HepG2 (cell line): Measurements from ENCODE around the gene ARHGAP29. TPM values are rescaled to one million over a fixed set of nuclear protein-coding genes. Genes with fewer than 3 reads are reported as not detected.

Experiments
- AKAP8 ChIP-seq: sonication (generic); formaldehyde crosslinking; IDR thresholded peaks from 2 replicates; pipeline ENCODE4 v1.5.1; 2020; ENCODE audit warnings: mild to moderate bottlenecking, missing genetic modification reagents
- ASH2L ChIP-seq: fragments of 300-600, 200-600 bp; sonication (generic); IDR thresholded peaks from 2 replicates; pipeline ENCODE4 v1.7.0; 2017; ENCODE audit warnings: low read depth, mild to moderate bottlenecking, moderate library complexity, mixed read lengths, low read length; ENCODE audit not compliant: insufficient read length
- CBX1 ChIP-seq: IDR thresholded peaks from one replicate; pipeline ENCODE4 v1.6.1; 2016; ENCODE audit warnings: antibody characterized with exemption, low read depth
- CBX2 ChIP-seq, 2 experiments: fragments of 200-600 bp in 1 of 2; sonication (generic); formaldehyde crosslinking in 1 of 2; IDR thresholded peaks; 2 replicates each; pipeline versions ENCODE4 v1.7.0 to v1.8.1; 2018 to 2022; ENCODE audit warnings: low read depth in 2 of 2, low read length in 1 of 2, mild to moderate bottlenecking in 1 of 2, missing genetic modification reagents in 1 of 2
- CHD4 ChIP-seq: fragments of 200-600 bp; sonication (generic); IDR thresholded peaks from 2 replicates; pipeline ENCODE4 v1.7.0; 2017; ENCODE audit warnings: mild to moderate bottlenecking, low read length, borderline replicate concordance
- MNT ChIP-seq: fragments of 450-650 bp; IDR thresholded peaks from 2 replicates; pipeline ENCODE4 v1.6.1; 2016
- MZF1 ChIP-seq: sonication (generic); formaldehyde crosslinking; IDR thresholded peaks from 2 replicates; pipeline ENCODE4 v1.8.1; 2023; ENCODE audit warnings: mild to moderate bottlenecking, missing genetic modification reagents, borderline replicate concordance
- NCOA1 ChIP-seq: sonication (generic); formaldehyde crosslinking; IDR thresholded peaks from 2 replicates; pipeline ENCODE4 v1.9.0; 2021; ENCODE audit warnings: missing genetic modification reagents
- RERE ChIP-seq: IDR thresholded peaks from 2 replicates; pipeline ENCODE4 v1.6.1; 2016; ENCODE audit warnings: low read depth, missing genetic modification reagents, missing compliant biosample characterization
- SRF ChIP-seq: IDR thresholded peaks from 2 replicates; pipeline ENCODE4 v1.6.1; 2011; ENCODE audit warnings: mild to moderate bottlenecking, low read depth, low read length, moderate library complexity
- TFDP1 ChIP-seq: IDR thresholded peaks from 2 replicates; pipeline ENCODE4 v1.6.1; 2016; ENCODE audit warnings: missing compliant biosample characterization, missing genetic modification reagents, borderline replicate concordance
- ZNF570 ChIP-seq: sonication (generic); formaldehyde crosslinking; IDR thresholded peaks from 2 replicates; pipeline ENCODE4 v1.4.0; 2020; ENCODE audit warnings: mild to moderate bottlenecking, missing genetic modification reagents, borderline replicate concordance
- ZSCAN30 ChIP-seq: sonication (generic); formaldehyde crosslinking; IDR thresholded peaks from 2 replicates; pipeline ENCODE4 v1.5.0; 2020; ENCODE audit warnings: mild to moderate bottlenecking, missing genetic modification reagents
- polyA plus RNA-seq, 8 experiments: library from polyadenylated mRNA; depleted of rRNA in 3 of 8; stranded (reverse) in 7 of 8; unstranded in 1 of 8; fragments of >200 nt; fragmentation: Illumina TruSeq in 4 of 8; extraction: Trizol in 4 of 8; gene quantifications; 2 replicates each; pipeline versions ENCODE4 v1.2.1 to v1.2.3, GENCODE V29; 2011 to 2016; ENCODE audit warnings: low read depth in 4 of 8, missing spikeins in 1 of 8, mixed read lengths in 1 of 8; ENCODE audit not compliant: insufficient read depth in 1 of 8
- total RNA-seq, 5 experiments: library from RNA; depleted of rRNA; stranded (reverse); fragments of >200 nt; fragmentation: Illumina TruSeq; extraction: Trizol; gene quantifications; 2 replicates each; pipeline ENCODE4 v1.2.3, GENCODE V29; 2016; ENCODE audit warnings: low read depth in 1 of 5
- TF ChIP-seq, protein P1 (sequence below): sonication (generic); formaldehyde crosslinking; IDR thresholded peaks from 2 replicates; pipeline ENCODE4 v1.4.0; 2020; ENCODE audit warnings: missing genetic modification reagents
- TF ChIP-seq, protein P2 (sequence below): sonication (generic); formaldehyde crosslinking; IDR thresholded peaks from 2 replicates; pipeline ENCODE4 v1.4.0; 2020; ENCODE audit warnings: missing genetic modification reagents, borderline replicate concordance

The ARHGAP29 gene
- total and polyA plus RNA-seq, 2 of the 13 experiments (the other 11 are each of a cell fraction or from before 2014, with no cell fraction given): 12.8 to 18.3 TPM

DNA sequence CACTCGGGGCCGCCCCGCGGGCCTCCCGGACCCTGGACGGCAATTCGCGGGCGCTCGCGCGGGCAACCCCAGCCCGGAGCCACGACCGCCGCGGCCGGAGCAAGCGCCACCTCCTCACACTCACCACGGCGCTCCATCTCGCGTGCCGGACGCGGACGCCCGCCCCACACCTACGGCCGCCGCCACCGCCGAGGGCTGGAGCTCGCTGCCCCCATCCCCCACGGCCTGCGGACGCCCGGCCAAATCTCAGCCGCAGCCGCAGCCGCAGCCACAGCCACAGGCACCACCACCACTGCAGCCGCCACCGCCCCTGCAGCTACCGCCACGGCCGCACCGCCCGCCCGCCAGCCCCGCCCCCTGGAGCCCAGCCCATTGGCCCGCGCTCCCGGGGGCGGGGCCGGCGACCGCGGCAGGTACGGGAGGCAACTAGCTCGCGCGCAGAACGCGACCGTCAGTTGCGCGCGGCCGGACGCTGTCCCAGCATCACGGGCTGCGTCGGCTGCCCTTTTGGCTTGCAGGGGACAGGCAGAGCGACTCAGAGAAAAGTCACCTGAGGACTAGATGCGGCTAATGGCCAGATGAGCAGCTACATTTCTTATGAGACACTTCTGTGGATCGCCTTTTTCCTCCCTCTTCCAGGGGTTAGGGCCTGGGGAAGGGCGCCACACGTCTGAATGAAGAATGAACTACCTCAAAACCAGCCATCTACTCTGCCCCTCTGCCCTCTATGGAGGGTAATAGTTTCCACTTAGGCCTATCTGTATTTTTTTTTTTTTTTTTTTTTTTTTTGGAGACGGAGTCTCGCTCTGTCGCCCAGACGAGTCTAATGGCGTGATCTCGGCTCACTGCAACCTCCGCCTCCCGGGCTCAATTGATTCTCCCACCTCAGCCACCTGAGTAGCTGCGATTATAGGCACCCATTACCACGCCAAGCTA lies at the start of gene ARHGAP29 (continued):
- TF ChIP-seq RERE: no peak
- TF ChIP-seq, protein P1, sequence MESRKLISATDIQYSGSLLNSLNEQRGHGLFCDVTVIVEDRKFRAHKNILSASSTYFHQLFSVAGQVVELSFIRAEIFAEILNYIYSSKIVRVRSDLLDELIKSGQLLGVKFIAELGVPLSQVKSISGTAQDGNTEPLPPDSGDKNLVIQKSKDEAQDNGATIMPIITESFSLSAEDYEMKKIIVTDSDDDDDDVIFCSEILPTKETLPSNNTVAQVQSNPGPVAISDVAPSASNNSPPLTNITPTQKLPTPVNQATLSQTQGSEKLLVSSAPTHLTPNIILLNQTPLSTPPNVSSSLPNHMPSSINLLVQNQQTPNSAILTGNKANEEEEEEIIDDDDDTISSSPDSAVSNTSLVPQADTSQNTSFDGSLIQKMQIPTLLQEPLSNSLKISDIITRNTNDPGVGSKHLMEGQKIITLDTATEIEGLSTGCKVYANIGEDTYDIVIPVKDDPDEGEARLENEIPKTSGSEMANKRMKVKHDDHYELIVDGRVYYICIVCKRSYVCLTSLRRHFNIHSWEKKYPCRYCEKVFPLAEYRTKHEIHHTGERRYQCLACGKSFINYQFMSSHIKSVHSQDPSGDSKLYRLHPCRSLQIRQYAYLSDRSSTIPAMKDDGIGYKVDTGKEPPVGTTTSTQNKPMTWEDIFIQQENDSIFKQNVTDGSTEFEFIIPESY (CRISPR knock-in tag): no peak
- TF ChIP-seq SRF: no peak
- no peak for TF ChIP-seq MZF1 (CRISPR knock-in tag)
- TF ChIP-seq CHD4: no peak
- no peak for TF ChIP-seq ZSCAN30 (CRISPR knock-in tag)
- TF ChIP-seq TFDP1 (CRISPR knock-in tag): peak; percentile 46; the same call in 1 of the 2 replicates
- TF ChIP-seq CBX2 (IDR thresholded peaks at IDR 0.05; ENCODE audit: low read depth, low read length): no peak
- TF ChIP-seq CBX2 (CRISPR knock-in tag; IDR thresholded peaks at IDR 0.05; ENCODE audit: low read depth): no peak
- TF ChIP-seq, protein P2, sequence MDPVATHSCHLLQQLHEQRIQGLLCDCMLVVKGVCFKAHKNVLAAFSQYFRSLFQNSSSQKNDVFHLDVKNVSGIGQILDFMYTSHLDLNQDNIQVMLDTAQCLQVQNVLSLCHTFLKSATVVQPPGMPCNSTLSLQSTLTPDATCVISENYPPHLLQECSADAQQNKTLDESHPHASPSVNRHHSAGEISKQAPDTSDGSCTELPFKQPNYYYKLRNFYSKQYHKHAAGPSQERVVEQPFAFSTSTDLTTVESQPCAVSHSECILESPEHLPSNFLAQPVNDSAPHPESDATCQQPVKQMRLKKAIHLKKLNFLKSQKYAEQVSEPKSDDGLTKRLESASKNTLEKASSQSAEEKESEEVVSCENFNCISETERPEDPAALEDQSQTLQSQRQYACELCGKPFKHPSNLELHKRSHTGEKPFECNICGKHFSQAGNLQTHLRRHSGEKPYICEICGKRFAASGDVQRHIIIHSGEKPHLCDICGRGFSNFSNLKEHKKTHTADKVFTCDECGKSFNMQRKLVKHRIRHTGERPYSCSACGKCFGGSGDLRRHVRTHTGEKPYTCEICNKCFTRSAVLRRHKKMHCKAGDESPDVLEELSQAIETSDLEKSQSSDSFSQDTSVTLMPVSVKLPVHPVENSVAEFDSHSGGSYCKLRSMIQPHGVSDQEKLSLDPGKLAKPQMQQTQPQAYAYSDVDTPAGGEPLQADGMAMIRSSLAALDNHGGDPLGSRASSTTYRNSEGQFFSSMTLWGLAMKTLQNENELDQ (CRISPR knock-in tag): no peak
- peak; percentile 42 for TF ChIP-seq CBX1
- peak; percentile 91 for TF ChIP-seq ASH2L
- no peak for TF ChIP-seq MNT
- no peak for TF ChIP-seq NCOA1 (CRISPR knock-in tag)
- peak; percentile 82 for TF ChIP-seq AKAP8
- TF ChIP-seq ZNF570: no peak
